ENCODE data around the gene ZYX. TPM values are rescaled to one million over a fixed set of nuclear protein-coding genes. Genes with fewer than 3 reads are reported as not detected.
A peak's percentile ranks its signal among the peaks of the same experiment; 100 is the strongest.

ZYX gene
- total RNA-seq, 1 donor from 2014 or later, result 86.2 TPM

DNA sequence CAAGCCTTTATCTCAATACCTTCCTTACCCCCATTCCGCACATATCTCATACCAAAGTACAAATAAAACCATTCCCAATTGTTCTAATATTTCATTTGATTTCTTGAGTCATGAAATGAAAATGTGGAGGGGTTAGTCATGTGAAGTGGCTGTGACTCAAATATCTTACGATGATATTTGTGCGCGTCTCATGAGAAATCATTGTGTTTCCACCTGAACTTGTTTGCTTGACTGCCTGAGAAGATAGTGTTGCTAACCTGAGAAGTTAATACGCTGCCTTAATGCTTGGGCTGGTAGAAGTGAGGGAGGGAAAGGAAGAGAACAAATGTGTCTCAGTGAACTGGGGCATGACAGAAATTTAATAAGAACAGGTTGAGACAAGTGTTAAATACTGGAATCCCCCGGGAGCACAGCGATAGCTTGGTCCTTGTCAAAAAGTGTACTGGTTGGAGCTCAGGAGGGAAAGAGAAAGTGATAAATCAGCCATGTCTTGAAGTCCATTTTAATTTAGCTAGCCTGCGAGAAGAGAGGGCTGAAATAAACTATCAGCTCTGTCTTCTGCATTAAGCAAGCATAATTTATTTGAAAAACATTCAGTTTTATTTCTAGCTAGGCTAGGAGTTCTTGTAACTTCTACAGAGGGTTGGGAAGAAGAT, 34.7 kb downstream of the ZYX start:
- TF ChIP-seq POLR2A (IDR thresholded peaks at IDR 0.05), result no peak
- TF ChIP-seq, protein P1, sequence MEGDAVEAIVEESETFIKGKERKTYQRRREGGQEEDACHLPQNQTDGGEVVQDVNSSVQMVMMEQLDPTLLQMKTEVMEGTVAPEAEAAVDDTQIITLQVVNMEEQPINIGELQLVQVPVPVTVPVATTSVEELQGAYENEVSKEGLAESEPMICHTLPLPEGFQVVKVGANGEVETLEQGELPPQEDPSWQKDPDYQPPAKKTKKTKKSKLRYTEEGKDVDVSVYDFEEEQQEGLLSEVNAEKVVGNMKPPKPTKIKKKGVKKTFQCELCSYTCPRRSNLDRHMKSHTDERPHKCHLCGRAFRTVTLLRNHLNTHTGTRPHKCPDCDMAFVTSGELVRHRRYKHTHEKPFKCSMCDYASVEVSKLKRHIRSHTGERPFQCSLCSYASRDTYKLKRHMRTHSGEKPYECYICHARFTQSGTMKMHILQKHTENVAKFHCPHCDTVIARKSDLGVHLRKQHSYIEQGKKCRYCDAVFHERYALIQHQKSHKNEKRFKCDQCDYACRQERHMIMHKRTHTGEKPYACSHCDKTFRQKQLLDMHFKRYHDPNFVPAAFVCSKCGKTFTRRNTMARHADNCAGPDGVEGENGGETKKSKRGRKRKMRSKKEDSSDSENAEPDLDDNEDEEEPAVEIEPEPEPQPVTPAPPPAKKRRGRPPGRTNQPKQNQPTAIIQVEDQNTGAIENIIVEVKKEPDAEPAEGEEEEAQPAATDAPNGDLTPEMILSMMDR (IDR thresholded peaks at IDR 0.05), result no peak
- no peak for TF ChIP-seq POLR2AphosphoS5 (IDR thresholded peaks at IDR 0.05; ENCODE audit: insufficient read depth in 1 of 2, low read depth in 1 of 2)
- Histone ChIP-seq H3K9me3 (no peaks in the 10 kb centered on the region), H3K4me1 (peaks cover 25% of the 10 kb centered on the region), H3K27ac (no peak overlapping the region), H3K27me3 (no peaks in the 10 kb centered on the region), H3K36me3 (no peaks in the 10 kb centered on the region), H3K4me3 (no peak overlapping the region)
- intact Hi-C loops (cut with DNase I), result loop anchor here (10.0 kb wide), 2 partner anchors 51 to 171 kb away; partner anchors contain the start of gene FAM131B
- DNase-seq (ENCODE audit: extremely low spot score in 2 of 2), result no peak

DNA sequence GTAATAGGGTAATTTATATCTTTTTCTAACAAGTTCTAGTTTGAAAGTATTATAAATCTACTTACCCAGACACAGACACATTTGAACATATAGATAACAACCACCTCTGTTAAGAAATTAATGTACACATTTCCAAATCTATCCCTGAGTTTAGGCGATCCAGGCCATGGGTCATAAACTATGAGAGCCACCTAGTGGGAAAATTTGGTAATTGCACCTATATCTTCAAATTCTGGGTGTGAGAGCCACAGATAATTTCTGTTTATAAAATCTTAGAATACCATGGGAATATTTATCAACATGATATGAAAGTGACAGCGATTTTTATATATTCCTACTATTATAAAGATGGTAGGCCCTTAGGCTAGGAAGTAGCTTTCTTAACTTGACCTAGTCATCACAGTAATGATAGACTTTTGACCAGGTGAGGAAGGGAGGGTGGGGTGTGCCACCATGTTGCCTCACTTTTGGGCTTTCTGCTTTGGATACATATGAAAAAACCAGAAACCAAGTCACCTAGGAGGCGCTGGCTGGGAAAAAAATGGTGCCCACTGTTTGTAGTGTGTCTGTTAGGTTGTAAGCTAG, 35.5 kb downstream of the ZYX start:
- no peak overlapping the region for H3K4me3 ChIP-seq

DNA sequence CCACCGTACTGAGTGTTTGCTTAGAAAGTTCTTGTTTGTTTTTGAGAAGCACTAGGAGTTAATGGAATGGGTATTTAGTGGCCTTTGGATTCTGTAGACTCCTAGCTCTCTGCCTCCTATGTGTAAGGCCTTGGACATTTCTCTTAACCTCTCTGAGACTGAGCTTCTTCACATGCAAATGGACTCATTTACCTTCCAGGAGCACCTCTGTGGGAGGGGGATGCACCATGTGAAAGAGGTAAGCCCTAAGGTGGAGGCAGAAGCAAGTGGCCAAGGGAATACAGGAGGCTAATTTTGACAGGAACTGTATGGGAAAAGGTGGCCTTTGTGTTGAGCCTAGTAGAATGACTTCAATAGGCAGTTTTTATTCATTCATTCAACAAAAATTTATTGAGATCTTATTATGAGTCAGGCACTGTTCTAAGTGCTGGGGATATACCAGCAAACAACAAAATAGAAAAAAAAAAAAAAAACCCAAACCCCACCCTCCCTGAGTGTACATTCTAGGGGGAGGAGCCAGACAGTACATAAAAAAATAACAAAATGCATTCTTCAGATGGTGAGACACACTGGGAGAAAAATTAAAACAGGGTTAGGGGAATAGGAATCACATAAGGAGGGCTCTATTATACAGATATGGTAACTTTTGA, 36.7 kb downstream of the ZYX start:
- Histone ChIP-seq H3K9me3 (no peaks in the 10 kb centered on the region), H3K27me3 (no peaks in the 10 kb centered on the region), H3K27ac (no peak overlapping the region), H3K4me3 (no peak overlapping the region), H3K36me3 (no peaks in the 10 kb centered on the region), H3K4me1 (peaks cover 9% of the 10 kb centered on the region)
- intact Hi-C loops (cut with DNase I), result loop anchor here (10.0 kb wide), 2 partner anchors 53 to 173 kb away; partner anchors contain the start of gene FAM131B
- no peak for DNase-seq (ENCODE audit: extremely low spot score in 2 of 2)
- TF ChIP-seq POLR2A (IDR thresholded peaks at IDR 0.05) (no peak), POLR2AphosphoS5 (IDR thresholded peaks at IDR 0.05; ENCODE audit: insufficient read depth in 1 of 2, low read depth in 1 of 2) (no peak)
- TF ChIP-seq, protein P1 (IDR thresholded peaks at IDR 0.05), result no peak

More for the DNA sequence above, 35.5 kb downstream of the ZYX start:
- peaks cover 17% of the 10 kb centered on the region for H3K4me1 ChIP-seq
- DNase-seq (ENCODE audit: extremely low spot score in 2 of 2), result no peak
- H3K9me3 ChIP-seq, result no peaks in the 10 kb centered on the region
- H3K36me3 ChIP-seq, result no peaks in the 10 kb centered on the region
- TF ChIP-seq POLR2AphosphoS5 (IDR thresholded peaks at IDR 0.05; ENCODE audit: insufficient read depth in 1 of 2, low read depth in 1 of 2), result peak in 1 of 2 donors; percentile 24
- TF ChIP-seq, protein P1 (IDR thresholded peaks at IDR 0.05), result peak; percentile 43 to 80 (median 58)
- TF ChIP-seq POLR2A (IDR thresholded peaks at IDR 0.05), result no peak
- H3K27ac ChIP-seq, result no peak overlapping the region
- intact Hi-C loops (cut with DNase I), result loop anchor here (10.0 kb wide), 2 partner anchors 52 to 172 kb away; partner anchors contain the start of gene FAM131B
- no peaks in the 10 kb centered on the region for H3K27me3 ChIP-seq

DNA sequence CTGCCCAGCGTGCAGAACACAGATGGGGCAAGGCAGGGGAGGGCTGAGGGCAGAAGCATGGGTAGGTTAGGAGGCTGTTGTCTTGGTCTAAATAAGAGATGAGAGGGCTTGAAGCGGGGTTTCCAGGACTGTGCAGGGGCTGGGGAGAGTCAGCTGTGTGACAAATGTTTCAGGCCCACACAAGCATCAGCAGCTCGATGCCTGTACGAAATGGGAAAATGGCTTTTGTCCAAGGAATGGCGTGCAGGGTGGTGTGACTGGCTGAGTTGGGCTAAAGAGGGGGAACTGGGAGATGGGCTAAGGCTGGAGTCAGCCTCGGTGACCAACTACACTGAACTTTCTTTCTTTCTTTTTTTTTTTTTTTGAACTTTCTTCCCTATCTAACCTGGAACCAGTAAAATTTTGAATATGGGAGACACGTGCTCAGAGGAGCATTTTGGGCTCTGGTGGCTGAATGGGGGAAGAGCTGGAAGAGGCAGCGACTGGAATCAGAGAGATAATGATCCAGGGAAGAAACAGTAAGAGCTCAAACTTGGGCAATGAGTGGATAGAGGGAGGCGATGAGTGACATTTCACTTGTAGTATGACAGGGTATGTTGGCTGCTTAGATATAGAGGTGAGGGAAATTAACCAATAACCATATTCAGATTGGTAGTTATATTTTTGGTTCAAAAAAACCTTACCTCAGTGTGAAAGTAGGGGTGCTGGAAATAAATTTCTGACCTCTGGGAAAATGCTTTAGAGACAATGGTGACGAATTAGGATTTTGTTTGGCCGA, 37.7 kb downstream of the ZYX start:
- no peak for TF ChIP-seq POLR2A (IDR thresholded peaks at IDR 0.05)
- TF ChIP-seq, protein P1 (IDR thresholded peaks at IDR 0.05), result no peak
- TF ChIP-seq POLR2AphosphoS5 (IDR thresholded peaks at IDR 0.05; ENCODE audit: insufficient read depth in 1 of 2, low read depth in 1 of 2), result no peak
- Histone ChIP-seq H3K9me3 (no peaks in the 10 kb centered on the region), H3K27me3 (no peaks in the 10 kb centered on the region), H3K36me3 (no peaks in the 10 kb centered on the region), H3K4me3 (no peak overlapping the region), H3K4me1 (peaks cover 9% of the 10 kb centered on the region), H3K27ac (no peak overlapping the region)
- intact Hi-C loops (cut with DNase I), result loop anchor here (10.0 kb wide), 2 partner anchors 54 to 174 kb away; partner anchors contain the start of gene FAM131B
- DNase-seq (ENCODE audit: extremely low spot score in 2 of 2), result no peak

Measured in vagina (tissue), 2 donors.